NCI-H146 (cell line): ENCODE results near the gene BBOF1.

Experiments used
- DNase-seq: peaks from one replicate; lab custom pipeline; 2025; lab: John Stamatoyannopoulos, UW

BBOF1 gene

DNA sequence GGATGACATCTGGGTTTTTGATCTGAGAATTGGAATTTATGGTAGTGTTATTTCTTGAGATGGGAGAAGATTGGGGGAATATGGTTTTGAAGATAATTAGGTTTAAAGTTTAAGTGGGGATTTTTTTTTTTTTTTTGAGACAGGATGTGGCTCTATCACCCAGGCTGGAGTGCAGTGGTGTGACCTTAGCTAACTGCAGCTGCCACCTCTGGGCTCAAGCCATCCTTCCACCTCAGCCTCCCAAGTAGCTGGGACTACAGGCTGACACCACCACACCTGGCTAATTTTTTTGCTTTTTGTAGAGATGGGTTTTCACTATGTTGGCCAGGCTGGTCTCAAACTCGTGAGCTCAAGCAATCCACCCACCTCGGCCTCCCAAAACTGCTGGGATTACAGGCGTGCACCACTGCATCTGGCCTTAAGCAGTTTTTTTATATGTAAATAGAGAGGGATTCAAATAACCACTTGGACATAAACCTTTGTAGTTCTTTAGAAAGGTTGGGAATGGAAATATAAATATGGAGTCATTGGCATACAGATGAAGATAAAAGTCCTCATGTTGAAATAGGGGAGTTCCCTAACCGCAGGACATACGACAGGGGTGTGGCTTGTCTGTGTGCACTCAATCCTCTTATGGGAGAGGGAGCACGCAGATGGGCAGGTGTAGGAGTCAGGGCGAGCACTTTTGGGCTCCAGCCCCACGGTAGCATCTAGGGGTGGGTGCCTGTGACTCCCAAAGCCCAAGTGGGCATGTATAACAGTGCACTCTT lies 70.3 kb downstream of the BBOF1 start:
- no peak for DNase-seq

DNA sequence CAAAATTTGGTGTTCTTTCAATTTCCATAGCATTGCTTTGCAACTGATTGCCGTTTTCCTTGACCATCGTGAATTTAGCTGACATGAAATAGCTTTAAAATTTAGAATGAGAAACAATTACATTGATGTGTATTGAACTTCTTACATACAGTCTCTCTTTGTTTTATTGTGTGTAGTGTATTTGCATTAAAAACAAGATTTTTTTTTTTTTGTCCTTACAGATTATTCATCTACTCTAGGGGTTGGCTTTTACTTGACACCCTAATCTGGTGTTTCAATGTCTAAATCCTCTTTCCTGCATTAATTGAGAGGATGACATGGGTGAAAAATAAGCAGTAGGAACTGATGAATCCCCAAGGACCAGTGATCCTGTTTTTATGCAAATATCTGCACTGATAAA lies 86.2 kb downstream of the BBOF1 start:
- DNase-seq: no peak

DNA sequence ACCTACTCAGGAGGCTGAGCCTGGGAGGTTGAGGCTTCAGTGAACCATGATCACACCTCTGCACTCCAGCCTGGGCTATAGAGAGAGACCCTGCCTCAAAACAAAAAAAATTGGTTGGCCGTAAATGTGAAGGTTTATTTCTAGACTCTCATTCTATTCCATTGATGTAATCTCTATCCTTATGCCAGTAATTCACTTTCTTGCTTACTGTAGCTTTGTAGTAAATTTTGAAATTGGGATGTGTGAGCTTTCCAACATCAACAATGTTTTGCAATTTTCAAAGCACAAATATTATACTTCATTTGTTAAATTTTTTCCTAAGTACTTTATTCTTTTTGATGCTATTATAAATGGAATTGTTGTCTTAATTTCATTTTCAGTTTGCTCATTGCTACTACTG lies 90.2 kb downstream of the BBOF1 start:
- DNase-seq: no peak

DNA sequence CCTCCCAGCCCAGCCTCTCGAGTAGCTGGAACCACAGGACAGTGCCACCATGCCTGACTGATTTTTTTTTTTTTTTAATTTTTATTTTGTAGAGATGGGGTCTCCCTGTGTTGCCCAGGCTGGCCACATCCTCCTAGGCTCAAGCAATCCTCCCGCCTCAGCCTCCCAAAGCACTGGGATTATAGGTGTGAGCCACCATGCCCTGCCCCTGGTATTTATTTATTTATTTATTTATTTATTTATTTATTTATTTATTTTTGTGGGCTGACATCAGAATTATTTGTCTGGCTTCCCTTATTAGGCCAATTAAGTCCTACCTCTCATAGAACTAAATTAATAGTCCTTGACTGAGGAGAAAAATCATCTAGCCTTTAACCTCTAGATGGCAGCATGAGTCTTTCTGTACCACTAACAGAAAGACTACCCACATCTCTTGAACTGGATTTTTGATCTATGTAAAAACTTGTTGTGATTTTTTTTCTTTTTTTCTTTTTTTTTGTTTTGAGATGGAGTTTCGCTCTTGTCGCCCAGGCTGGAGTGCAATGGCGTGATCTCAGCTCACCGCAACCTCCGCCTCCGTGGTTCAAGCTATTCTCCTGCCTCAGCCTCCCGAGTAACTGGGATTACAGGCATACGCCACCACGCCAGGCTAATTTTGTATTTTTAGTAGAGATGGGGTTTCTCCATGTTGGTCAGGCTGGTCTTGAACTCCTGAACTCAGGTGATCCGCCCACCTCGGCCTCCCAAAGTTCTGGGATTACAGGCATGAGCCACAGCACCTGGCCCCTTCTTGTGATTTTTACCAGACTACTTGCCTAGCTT lies 92.5 kb downstream of the BBOF1 start:
- peak; percentile 37 for DNase-seq
